GM20431 (cell line): ENCODE results near the gene LZTS2.

Source experiments
- in situ Hi-C: fragments of 300-500 bp; cut with MseI, MboI; formaldehyde crosslinking; loops from one replicate; pipeline ENCODE4 v1.15.0; 2020; ENCODE audit warnings: low sequenced_read_pairs; ENCODE audit not compliant: unreplicated experiment

The LZTS2 gene

DNA sequence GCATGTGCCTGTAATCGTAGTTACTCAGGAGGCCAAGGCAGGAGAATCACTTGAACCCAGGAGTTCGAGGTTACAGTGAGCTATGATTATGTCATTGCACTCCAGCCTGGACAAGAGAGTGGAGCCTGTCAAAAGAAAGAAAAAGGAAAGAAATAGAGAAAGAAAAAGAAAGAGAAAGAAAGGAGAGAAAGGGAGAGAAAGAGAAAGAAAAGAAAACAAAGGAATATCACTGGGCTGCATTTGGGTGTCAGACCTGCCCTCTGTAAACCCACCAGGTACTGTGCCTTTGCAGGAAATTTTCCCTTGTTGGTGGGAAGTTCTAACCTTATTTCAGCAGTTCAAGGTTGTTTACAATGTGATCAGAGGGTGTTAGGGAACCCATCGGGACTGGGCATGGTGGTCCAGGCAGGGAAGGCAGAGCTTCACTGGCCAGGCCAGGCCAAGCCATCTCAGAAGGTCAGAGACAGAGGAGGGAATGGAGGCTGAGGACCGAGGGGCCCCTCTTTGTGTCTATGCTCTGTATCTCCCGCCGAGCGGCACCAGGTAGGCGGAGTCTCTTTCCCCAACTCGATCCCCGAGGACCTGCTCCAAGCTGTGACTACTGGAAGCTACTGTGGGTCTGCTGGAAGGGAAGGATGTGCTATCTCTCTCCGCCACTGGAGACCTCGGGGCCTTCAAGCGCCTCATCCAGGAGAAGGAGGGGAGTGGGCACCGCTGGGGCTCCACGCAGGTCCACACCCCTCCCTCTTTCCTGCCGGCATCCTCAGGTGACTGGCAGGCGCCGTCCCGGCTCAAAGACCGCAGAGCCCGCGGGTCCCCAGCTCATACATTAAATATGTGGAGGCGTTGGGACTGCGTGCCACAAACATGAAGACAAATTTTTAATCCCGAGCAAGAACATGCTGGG lies 47.0 kb downstream of the LZTS2 start:
- in situ Hi-C loops: no loop called here

GRCh38 chr10:101047268-101047667 lies 47.7 kb downstream of the LZTS2 start:
- in situ Hi-C loops: no loop called here

GRCh38 chr10:101047961-101048892 lies 48.6 kb downstream of the LZTS2 start:
- in situ Hi-C loops: no loop called here

GRCh38 chr10:101050208-101051069 lies 50.8 kb downstream of the LZTS2 start:
- in situ Hi-C loops: no loop called here

GRCh38 chr10:101052285-101052684 lies 52.7 kb downstream of the LZTS2 start:
- in situ Hi-C loops: no loop called here

DNA sequence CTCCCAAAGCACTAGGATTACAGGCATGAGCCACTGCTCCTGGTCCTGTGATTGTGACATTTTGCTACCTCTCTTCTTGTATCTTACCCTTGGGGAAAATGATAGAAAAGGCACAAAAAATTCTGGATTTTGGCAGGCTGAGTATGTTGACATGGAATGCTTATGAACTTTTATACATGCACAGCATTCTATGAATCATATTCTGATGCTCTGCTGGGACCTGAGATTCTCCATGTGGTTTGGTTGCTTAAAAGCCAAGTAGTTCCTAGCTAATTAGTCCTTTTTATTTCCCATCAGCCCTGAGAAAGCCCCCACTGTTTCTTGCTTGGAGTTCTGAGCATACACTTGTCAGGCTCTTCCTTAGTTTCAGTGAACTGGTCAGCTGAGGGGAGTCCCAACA lies 53.9 kb downstream of the LZTS2 start:
- in situ Hi-C loops: no loop called here

DNA sequence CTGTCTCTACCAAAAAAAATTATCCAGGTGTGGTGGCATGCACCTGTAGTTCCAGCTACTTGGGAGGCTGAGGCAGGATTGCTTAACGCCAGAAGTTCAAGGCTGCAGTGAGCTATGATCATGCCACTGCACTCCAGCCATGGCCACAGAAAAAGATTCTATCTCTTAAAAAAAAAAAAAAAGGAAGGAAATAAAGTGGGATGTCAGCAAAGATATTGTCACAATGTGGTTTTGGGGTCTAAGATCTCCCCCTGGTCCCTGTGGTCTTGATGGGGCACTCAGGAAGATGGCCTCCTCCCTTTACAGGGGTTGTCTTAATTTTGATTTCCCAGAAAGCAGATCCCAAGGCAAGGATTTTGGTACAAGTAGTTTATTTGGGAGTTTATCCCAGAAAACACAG lies 54.7 kb downstream of the LZTS2 start:
- in situ Hi-C loops: no loop called here

GRCh38 chr10:101054876-101055275 lies 55.3 kb downstream of the LZTS2 start:
- in situ Hi-C loops: no loop called here

- in situ Hi-C loops: no loop called here
These were observed 55.8 kb downstream of the LZTS2 start for GRCh38 chr10:101055411-101055810.

DNA sequence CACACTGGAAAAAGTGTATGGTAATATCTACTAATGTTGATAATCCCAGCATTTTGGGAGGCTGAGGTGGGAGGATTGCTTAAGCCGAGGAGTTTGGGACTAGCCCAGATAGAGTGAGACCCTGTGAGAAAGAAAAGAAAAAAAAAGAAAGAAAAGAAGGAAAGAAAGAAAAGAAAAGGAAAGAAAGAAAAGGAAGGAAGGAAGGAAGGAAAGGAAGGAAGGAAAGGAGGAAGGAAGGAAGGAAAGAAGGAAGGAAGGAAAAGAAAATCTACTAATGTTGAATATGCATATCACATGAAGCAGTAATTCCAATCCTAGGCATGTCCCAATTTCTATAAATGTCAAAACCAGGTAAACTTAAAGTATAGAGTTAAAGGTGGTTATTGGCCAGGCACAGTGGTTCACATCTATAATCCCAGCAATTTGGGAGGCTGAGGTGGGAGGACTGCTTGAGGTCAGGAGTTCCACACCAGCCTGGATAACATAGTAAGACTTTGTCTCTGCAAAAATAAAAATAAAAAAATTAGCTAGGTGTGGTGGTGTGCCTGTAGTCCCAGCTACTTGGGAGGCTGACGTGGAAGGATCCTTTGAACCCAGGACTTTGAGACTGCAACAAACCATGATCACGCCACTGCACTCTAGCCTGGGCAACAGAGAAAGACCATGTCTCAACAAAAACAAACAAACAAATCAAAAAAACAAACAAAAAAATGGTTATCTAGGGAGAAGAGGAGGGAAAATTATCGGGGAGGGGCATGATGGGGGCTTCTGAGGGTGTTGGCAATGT lies 57.0 kb downstream of the LZTS2 start:
- in situ Hi-C loops: no loop called here
